ENCODE data around the gene EGFR.

Gene EGFR

GRCh38 chr7:55072251-55072650 is 53.4 kb downstream of the EGFR start:
- H3K27ac ChIP-seq: peak overlapping the region in 1 of 2 donors; percentile 83
- H3K4me3 ChIP-seq: no peak overlapping the region
- DNase-seq (ENCODE audit: low spot score): no peak
- TF ChIP-seq, protein P1, sequence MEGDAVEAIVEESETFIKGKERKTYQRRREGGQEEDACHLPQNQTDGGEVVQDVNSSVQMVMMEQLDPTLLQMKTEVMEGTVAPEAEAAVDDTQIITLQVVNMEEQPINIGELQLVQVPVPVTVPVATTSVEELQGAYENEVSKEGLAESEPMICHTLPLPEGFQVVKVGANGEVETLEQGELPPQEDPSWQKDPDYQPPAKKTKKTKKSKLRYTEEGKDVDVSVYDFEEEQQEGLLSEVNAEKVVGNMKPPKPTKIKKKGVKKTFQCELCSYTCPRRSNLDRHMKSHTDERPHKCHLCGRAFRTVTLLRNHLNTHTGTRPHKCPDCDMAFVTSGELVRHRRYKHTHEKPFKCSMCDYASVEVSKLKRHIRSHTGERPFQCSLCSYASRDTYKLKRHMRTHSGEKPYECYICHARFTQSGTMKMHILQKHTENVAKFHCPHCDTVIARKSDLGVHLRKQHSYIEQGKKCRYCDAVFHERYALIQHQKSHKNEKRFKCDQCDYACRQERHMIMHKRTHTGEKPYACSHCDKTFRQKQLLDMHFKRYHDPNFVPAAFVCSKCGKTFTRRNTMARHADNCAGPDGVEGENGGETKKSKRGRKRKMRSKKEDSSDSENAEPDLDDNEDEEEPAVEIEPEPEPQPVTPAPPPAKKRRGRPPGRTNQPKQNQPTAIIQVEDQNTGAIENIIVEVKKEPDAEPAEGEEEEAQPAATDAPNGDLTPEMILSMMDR (IDR thresholded peaks at IDR 0.05): no peak

DNA sequence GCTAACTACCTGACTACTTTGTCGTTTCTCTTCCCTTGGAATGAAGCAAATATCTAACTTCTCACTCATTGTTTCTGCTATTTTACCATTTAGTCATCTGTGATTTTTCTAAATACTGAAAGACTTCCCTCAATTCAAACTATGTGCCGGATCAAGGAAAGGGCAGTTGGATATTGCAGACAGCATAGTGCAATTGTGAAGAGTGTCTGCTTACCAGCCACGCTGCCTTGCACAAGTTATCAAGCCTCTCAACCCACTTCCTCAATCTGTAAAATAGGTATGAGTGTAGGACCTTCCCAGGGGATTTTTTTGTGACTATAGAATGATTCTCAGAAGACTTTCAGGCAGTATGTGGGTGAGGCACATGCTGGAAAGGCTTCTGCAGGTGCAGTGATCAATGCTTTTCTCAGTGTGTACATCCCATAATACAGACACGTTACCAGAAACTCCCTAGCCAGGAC is 54.3 kb downstream of the EGFR start:
- DNase-seq (ENCODE audit: low spot score): no peak
- TF ChIP-seq, protein P1 (IDR thresholded peaks at IDR 0.05): no peak
- no peak overlapping the region for H3K4me3 ChIP-seq
- H3K27ac ChIP-seq: peak overlapping the region in 1 of 2 donors; percentile 83

DNA sequence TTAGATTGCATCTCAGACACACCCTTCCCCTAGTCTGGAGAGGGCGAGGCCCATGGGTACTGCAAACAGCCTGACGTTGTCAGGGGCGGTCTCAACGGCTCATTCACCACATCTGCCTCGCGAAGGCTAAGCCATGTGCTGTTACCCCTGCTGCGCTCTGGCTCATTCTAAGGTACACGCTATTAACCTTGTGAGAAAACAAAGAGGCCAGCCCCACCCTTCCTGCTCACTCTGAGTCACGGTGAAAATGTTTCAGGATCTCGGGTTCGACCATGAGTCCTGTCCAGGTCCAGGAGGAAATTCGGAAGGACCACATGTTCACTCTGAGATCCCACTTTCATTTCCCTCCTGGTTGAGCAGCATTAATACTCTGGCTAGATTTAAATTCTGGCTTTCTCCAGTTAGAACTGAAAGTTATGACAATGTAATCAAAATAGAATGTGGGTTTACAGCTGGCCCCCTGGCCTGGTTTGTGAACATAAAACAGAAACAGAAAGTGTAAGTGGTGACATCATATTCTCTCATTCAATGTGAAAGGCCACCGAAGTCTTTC is 55.2 kb downstream of the EGFR start:
- no peak for DNase-seq (ENCODE audit: low spot score)
- TF ChIP-seq, protein P1 (IDR thresholded peaks at IDR 0.05): no peak
- Histone ChIP-seq H3K4me3 (peak overlapping the region; percentile 58), H3K27ac (peak overlapping the region; percentile 17 to 83)

- H3K4me3 ChIP-seq: no peak overlapping the region
- DNase-seq (ENCODE audit: low spot score): no peak
Observed at GRCh38 chr7:55075464-55076021, 56.7 kb downstream of the EGFR start.

GRCh38 chr7:55077561-55078410 is 59.0 kb downstream of the EGFR start:
- no peak overlapping the region for H3K4me3 ChIP-seq
- TF ChIP-seq, protein P1 (IDR thresholded peaks at IDR 0.05): no peak
- DNase-seq (ENCODE audit: low spot score): no peak
- H3K27ac ChIP-seq: peak overlapping the region in 1 of 2 donors; percentile 5

More at GRCh38 chr7:55075464-55076021, 56.7 kb downstream of the EGFR start:
- peak overlapping the region; percentile 17 to 83 for H3K27ac ChIP-seq
- TF ChIP-seq, protein P1 (IDR thresholded peaks at IDR 0.05): no peak

DNA sequence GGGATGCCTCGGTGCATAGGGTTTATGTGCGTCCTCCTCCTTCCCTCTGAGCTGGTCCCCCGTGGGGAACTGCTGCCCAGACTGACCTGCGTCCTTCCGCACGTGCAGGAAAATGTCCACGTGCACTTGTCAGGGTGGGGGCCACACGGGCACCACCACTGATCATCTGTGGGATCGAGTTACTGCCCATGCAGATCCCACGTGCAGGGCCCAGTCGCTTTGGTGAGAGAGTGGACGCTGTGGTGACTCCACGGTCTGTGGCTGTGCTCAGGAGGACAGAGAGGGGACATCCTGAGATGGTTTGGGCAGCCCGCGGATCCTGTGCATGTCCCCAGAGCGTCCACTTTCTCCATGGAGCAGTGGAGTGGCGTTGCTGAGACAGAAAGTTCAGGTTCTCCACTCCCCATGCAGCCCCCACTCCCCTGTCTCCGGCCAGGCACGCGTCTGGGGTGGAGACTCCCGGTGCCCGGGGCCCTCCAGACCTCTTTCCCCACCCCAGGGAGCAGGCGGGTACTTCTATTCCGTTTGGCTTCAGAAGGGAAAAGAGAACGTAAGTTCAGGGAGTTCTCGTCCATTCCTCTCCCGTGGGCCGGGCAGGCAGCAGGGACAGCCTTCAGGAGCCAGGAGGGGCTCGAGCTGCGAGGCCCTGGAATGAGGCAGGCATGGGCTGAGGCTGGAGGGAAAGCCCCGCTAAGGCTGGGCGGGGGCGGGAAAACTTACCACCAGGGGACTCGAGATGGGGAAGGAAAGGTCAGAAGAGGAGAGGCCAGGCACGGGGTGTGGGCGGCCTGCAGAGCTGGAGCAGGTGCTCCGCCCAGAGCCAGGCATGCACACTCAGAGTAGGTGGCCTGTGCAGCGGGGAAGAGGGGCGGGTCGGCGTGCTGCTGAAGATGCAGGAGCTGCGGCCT is 59.9 kb downstream of the EGFR start:
- no peak for DNase-seq (ENCODE audit: low spot score)
- Histone ChIP-seq H3K27ac (peak overlapping the region in 1 of 2 donors; percentile 5), H3K4me3 (no peak overlapping the region)
- TF ChIP-seq, protein P1 (IDR thresholded peaks at IDR 0.05): no peak

All from coronary artery (tissue), 2 donors.